Fibroblast of mammary gland (primary cell): ENCODE measurements around the gene DOCK2.

ENCODE experiments used
- DNase-seq: peaks from one replicate; pipeline ENCODE4 v3.0.0-alpha.2; 2010; ENCODE audit warnings: low read depth
- H3K4me3 ChIP-seq: 2 replicates; pipeline ENCODE4 v1.5.1; 2011; ENCODE audit warnings: low read depth, mild to moderate bottlenecking, low read length, moderate library complexity; ENCODE audit not compliant: control insufficient read depth
- TF ChIP-seq, protein P1 (sequence below): conservative IDR thresholded peaks from 2 replicates; pipeline ENCODE4 v1.5.1; 2011; ENCODE audit warnings: low read depth, low read length, inconsistent platforms; ENCODE audit not compliant: control insufficient read depth, insufficient read depth

The DOCK2 gene

DNA sequence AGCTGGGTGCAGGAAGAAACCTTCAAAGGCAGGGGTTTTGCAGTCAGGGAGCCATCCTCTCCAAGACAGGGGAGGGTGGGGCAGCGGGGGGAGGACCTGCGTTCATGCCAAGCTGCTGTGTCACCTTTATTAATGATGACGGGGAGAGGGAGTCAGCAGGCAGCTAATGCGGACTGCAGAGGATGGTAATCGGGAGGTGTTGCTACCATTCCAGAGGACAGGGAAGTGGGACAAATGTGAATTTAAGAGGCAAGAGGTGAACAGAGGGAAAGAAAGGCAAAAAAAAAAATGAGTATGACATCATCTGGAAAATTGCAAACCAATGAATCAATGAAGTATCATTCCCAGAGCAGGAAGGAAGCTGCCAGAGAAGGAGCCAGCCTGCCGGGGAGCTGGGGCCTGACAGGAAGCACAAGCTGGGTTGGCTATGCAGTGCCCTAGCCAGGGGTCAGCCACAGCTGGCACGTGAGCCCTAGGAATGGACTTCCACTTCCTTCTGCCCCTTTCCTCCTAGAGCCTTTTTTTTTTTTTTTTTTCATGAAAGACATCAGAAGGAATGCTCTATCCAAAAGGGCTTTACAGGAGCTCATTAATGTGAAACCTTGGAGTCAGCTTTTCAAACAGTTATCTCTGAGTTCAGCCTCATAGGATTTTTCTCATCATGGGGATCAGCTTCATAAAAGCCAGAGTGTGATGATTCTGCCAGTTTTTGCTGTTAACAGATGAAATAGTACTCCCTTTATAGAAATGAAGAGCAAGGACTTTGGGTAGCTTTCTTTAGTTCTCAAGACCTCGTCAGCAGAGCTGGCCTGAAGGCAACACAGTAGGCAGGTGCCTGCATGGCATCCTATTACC, 334.1 kb downstream of the DOCK2 start:
- H3K4me3 ChIP-seq: no peak overlapping the region
- peak; percentile 94 for DNase-seq
- TF ChIP-seq, protein P1, sequence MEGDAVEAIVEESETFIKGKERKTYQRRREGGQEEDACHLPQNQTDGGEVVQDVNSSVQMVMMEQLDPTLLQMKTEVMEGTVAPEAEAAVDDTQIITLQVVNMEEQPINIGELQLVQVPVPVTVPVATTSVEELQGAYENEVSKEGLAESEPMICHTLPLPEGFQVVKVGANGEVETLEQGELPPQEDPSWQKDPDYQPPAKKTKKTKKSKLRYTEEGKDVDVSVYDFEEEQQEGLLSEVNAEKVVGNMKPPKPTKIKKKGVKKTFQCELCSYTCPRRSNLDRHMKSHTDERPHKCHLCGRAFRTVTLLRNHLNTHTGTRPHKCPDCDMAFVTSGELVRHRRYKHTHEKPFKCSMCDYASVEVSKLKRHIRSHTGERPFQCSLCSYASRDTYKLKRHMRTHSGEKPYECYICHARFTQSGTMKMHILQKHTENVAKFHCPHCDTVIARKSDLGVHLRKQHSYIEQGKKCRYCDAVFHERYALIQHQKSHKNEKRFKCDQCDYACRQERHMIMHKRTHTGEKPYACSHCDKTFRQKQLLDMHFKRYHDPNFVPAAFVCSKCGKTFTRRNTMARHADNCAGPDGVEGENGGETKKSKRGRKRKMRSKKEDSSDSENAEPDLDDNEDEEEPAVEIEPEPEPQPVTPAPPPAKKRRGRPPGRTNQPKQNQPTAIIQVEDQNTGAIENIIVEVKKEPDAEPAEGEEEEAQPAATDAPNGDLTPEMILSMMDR: no peak

DNA sequence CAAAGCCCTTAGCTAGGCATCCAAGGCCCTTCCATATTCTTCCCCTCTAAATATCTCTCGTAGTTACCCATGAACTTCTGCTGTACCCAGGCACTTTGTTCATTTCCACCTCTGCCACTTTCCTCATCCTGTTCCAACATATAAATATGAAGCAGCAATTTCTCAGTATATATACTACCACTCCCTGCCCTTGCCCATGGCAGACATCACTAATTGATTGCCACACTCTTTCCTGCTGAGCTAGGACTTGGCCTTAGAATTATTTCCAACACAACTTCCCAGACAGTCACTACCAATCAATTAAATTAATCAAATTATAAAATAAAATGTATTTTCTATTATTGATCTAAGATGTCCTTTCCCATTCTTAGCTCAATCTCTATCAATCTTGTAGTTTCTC, 334.7 kb downstream of the DOCK2 start:
- TF ChIP-seq, protein P1: no peak
- DNase-seq: no peak

DNA sequence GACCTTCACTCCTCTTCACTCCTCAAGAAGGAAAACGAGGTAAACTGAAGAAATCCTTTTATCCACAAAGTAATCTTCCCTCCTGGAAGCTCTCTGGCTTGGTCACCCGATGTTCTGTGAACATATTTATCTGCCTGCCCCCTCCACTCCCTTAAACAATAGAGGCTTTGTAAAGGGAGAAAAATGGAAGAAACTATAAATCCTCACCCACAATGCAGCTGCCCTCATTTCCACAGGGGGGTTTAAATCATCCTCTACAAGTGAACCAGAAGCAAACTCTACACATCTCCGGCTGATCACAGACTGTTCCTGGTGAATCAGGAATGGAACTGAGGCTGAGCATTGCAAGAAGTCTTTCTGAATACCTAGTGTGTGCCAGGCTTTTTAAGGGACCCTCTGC, 336.0 kb downstream of the DOCK2 start:
- TF ChIP-seq, protein P1: no peak
- H3K4me3 ChIP-seq: no peak overlapping the region
- no peak for DNase-seq

More for the DNA sequence above, 334.7 kb downstream of the DOCK2 start:
- H3K4me3 ChIP-seq: no peak overlapping the region

DNA sequence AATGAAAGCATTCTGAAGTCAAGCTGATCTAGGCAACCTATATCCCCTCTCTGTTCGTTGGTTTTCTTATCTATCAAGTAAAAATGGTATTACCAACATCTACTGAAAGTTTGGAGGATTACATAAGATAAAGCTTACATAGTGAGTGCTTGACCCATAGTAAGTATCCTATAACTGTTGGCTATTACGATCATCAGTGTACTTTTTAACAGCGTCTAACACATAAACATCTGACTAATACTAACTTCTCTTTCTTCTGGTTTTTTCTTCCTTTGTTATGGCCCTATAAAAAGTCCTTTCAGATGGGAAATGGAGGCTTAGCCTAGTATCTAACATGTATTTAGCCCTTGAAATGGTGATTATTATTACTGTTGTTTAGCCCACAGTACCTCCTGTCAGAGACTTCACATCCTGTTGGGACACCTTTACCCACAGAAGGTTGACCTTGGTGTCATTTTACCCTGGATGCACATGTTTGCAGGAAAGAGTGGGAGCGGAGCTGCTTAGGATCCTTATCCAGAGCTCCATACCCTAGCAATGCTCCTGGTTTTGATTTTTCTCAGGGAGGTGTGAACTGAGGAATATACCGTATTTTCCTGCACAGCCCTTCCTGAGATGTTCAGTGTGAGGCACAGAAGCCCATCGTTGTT, 337.2 kb downstream of the DOCK2 start:
- DNase-seq: no peak
- H3K4me3 ChIP-seq: no peak overlapping the region
- TF ChIP-seq, protein P1: no peak

DNA sequence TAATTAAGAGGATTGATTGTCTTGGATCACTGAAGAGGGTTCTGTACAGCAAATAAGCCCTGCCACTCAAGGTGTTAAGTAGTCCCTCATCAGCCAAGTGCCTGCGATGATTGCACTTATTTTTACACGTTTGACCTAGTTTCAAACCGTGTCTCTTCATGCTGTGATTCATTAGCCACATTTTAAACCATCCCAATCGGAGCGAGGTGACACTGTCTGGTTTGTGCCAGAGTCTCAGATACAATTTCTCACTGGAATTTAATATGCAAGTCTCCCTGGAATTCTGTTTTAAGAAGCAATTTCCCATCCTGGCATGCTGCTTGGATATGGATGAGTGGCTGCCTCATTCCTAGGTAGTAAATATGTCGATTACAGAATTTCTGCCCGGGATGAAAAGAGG, 341.6 kb downstream of the DOCK2 start:
- peak overlapping the region; percentile 54 for H3K4me3 ChIP-seq
- TF ChIP-seq, protein P1: no peak
- peak; percentile 19 for DNase-seq

DNA sequence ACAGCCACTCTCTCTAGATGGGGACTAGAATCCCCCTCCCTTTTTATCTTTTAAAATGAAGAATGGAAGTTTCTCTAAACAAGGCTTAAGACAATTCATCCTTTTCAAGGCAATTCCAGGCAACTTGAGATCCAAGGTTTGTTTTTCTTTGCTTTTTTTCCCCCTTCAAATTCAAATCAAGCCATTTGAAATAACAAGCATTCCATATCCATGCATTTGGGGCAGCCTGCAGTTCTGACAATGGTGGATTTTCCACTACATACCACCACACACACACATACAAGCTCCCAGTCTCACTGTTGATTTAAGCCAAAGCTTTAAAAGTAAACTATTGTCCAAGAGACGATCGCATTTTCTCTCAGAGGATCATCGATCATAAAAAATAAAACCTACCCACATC, 342.8 kb downstream of the DOCK2 start:
- no peak for DNase-seq
- H3K4me3 ChIP-seq: peak overlapping the region; percentile 54
- TF ChIP-seq, protein P1: no peak
